ENCODE data around the gene C2CD4B. TPM values are rescaled to one million over a fixed set of nuclear protein-coding genes. Genes with fewer than 3 reads are reported as not detected.

The C2CD4B gene
- total RNA-seq, 6 experiments from 2014 or later: not detected

GRCh38 chr15:62119874-62120273 is 45.2 kb downstream of the C2CD4B start:
- Mint-ChIP-seq H3K27ac (peak overlapping the region; percentile 93), H3K27me3 (ENCODE audit: insufficient read depth) (no peaks in the 10 kb centered on the region)
- no peak for TF ChIP-seq CTCF (IDR thresholded peaks at IDR 0.05)

GRCh38 chr15:62119227-62119864 is 45.7 kb downstream of the C2CD4B start:
- H3K27me3 Mint-ChIP-seq (ENCODE audit: insufficient read depth): no peaks in the 10 kb centered on the region
- no peaks in the 10 kb centered on the region for H3K36me3 Mint-ChIP-seq (ENCODE audit: low read depth)
- H3K4me1 Mint-ChIP-seq (ENCODE audit: low read depth): peaks cover 26% of the 10 kb centered on the region
- DNase-seq: peak; percentile 96
- peak overlapping the region; percentile 93 for H3K27ac Mint-ChIP-seq
- TF ChIP-seq CTCF (IDR thresholded peaks at IDR 0.05): no peak
- peak overlapping the region; percentile 84 for H3K4me3 Mint-ChIP-seq
- no peaks in the 10 kb centered on the region for H3K9me3 Mint-ChIP-seq

More at GRCh38 chr15:62119874-62120273, 45.2 kb downstream of the C2CD4B start:
- Mint-ChIP-seq H3K9me3 (no peaks in the 10 kb centered on the region), H3K36me3 (ENCODE audit: low read depth) (no peaks in the 10 kb centered on the region), H3K4me1 (ENCODE audit: low read depth) (peaks cover 26% of the 10 kb centered on the region), H3K4me3 (peak overlapping the region; percentile 84; the same call in 1 of the 2 replicates)
- no peak for DNase-seq

GRCh38 chr15:62118520-62119226 is 46.4 kb downstream of the C2CD4B start:
- TF ChIP-seq CTCF (IDR thresholded peaks at IDR 0.05): no peak
- Mint-ChIP-seq H3K36me3 (ENCODE audit: low read depth) (no peaks in the 10 kb centered on the region), H3K4me3 (peak overlapping the region; percentile 84), H3K4me1 (ENCODE audit: low read depth) (peaks cover 26% of the 10 kb centered on the region), H3K27ac (peak overlapping the region; percentile 93), H3K27me3 (ENCODE audit: insufficient read depth) (no peaks in the 10 kb centered on the region), H3K9me3 (no peaks in the 10 kb centered on the region)
- no peak for DNase-seq

- DNase-seq: no peak
- no peak overlapping the region for H3K4me3 Mint-ChIP-seq
- no peaks in the 10 kb centered on the region for H3K9me3 Mint-ChIP-seq
- H3K27ac Mint-ChIP-seq: no peak overlapping the region
- no peak for TF ChIP-seq CTCF (IDR thresholded peaks at IDR 0.05)
- no peaks in the 10 kb centered on the region for H3K27me3 Mint-ChIP-seq (ENCODE audit: insufficient read depth)
- peaks cover 51% of the 10 kb centered on the region for H3K4me1 Mint-ChIP-seq (ENCODE audit: low read depth)
- no peaks in the 10 kb centered on the region for H3K36me3 Mint-ChIP-seq (ENCODE audit: low read depth)
These were observed 49.2 kb downstream of the C2CD4B start for GRCh38 chr15:62115847-62116246.

Other genes starting within 250 kb of the C2CD4B start
- 10 to 100 TPM; 21.0 to 29.8 (median 22.6) TPM for gene VPS13C, start 104.8 kb downstream of the C2CD4B start, total RNA-seq (2021; fragmentation: NEBNext Ultra II Directional; extraction: Animal tissue kit (Norgen Biotek cat#: 25700))
- gene C2CD4A, start 98.3 kb downstream of the C2CD4B start, total RNA-seq (2021; fragmentation: NEBNext Ultra II Directional; extraction: Animal tissue kit (Norgen Biotek cat#: 25700)): not detected
- 10 to 100 TPM; 24.6 to 30.2 (median 27.2) TPM for gene TLN2, start 225.3 kb upstream of the C2CD4B start, total RNA-seq (2021; fragmentation: NEBNext Ultra II Directional; extraction: Animal tissue kit (Norgen Biotek cat#: 25700))

Measured in HFFc6 (cell line).